ENCODE results near the gene BMP8B.
"Not testable (repeated sequence)": the region's sequence is repeated elsewhere in the genome, so short reads cannot be mapped to it uniquely, and the experiment has no call there.

DNA sequence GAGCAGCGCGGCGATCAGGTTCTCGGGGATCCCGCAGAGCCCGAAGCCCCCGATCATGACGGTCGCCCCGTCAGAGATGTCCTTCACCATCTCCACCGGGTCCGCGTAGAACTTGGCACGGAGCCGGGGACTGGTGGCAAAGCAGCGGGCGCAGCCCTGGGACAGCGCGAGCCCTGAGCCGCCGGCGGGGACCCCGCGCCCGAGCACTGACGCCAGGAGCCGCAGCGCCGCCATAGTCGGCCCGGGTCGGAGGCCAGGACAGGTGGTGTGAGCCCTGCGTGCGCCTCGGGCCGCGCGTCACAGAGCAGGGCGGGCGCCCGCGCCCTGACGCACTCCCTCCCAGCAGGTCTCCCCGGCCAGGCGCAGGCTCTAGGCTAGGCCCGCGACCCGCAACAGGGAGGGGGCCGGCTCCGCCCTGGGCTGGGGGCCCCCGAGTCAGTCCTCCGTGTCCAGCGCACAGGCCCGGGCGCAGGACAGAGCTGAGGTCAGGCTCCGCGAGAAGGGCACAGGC lies 17.6 kb downstream of the BMP8B start, which contains the start of gene OXCT2:
- TF ChIP-seq EZH2 (IDR thresholded peaks at IDR 0.05; ENCODE audit: borderline replicate concordance), result not testable (repeated sequence)
- TF ChIP-seq, protein P1, sequence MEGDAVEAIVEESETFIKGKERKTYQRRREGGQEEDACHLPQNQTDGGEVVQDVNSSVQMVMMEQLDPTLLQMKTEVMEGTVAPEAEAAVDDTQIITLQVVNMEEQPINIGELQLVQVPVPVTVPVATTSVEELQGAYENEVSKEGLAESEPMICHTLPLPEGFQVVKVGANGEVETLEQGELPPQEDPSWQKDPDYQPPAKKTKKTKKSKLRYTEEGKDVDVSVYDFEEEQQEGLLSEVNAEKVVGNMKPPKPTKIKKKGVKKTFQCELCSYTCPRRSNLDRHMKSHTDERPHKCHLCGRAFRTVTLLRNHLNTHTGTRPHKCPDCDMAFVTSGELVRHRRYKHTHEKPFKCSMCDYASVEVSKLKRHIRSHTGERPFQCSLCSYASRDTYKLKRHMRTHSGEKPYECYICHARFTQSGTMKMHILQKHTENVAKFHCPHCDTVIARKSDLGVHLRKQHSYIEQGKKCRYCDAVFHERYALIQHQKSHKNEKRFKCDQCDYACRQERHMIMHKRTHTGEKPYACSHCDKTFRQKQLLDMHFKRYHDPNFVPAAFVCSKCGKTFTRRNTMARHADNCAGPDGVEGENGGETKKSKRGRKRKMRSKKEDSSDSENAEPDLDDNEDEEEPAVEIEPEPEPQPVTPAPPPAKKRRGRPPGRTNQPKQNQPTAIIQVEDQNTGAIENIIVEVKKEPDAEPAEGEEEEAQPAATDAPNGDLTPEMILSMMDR (IDR thresholded peaks at IDR 0.05; ENCODE audit: poor library complexity), result not testable (repeated sequence)

All from hepatocyte (in vitro differentiated cells).